A549 (cell line): ENCODE data around the gene RXFP2. TPM values are rescaled to one million over a fixed set of nuclear protein-coding genes. Genes with fewer than 3 reads are reported as not detected.

ENCODE experiments used
- ATAC-seq, 2 experiments: fragments of 200-7000 bp in 1 of 2; fragments of >200 bp in 1 of 2; cut with Nextera tagmentation in 1 of 2; cut with Tn5 transposase in 1 of 2; 3 replicates each; pipeline versions ENCODE4 v1.8.0 to v1.9.1; 2018 to 2020; ENCODE audit warnings: mild to moderate bottlenecking in 1 of 2, moderate library complexity in 1 of 2
- CTCF ChIA-PET: fragments of 300-600 bp; sonication (Branson Sonifier 250); formaldehyde crosslinking; extraction: SDS; loops from one replicate; lab custom pipeline; 2021; ENCODE audit warnings: antibody characterized with exemption, inconsistent platforms; lab: Yijun Ruan, JAX
- POLR2A ChIA-PET: fragments of 350-600 bp; formaldehyde crosslinking; extraction: SDS; loops from one replicate; lab custom pipeline; 2021; ENCODE audit warnings: antibody characterized with exemption, inconsistent platforms; lab: Yijun Ruan, JAX
- DNase-seq, 2 experiments: peaks; one replicate each; pipeline versions ENCODE4 v3.0.0 to v3.0.0-alpha.2; 2011 to 2016; ENCODE audit warnings: low read depth in 1 of 2, low spot score in 1 of 2
- FAIRE-seq: peaks from 2 replicates; lab custom pipeline; 2011; peaks lifted over from hg19 to GRCh38; lab: Jason Lieb, UNC
- H3K27ac ChIP-seq, 2 experiments: fragments of >200 bp; sonication (Bioruptor Twin); formaldehyde crosslinking; 3 replicates each; pipeline ENCODE4 v1.5.1; 2016 to 2017
- H3K4me1 ChIP-seq: fragments of >200 bp; sonication (Bioruptor Twin); formaldehyde crosslinking; 3 replicates; pipeline ENCODE4 v1.6.1; 2016
- H3K4me2 ChIP-seq: fragments of >200 bp; sonication (Bioruptor Twin); formaldehyde crosslinking; 3 replicates; pipeline ENCODE4 v1.6.1; 2016
- H3K4me3 ChIP-seq: fragments of >200 bp; sonication (Bioruptor Twin); formaldehyde crosslinking; 3 replicates; pipeline ENCODE4 v1.5.1; 2016
- H3K9me3 ChIP-seq: fragments of >200 bp; sonication (Bioruptor Twin); formaldehyde crosslinking; 3 replicates; pipeline ENCODE4 v1.6.1; 2016
- CBX2 ChIP-seq: fragments of 200-600 bp; sonication (generic); IDR thresholded peaks from 2 replicates; pipeline ENCODE4 v1.6.1; 2016; ENCODE audit warnings: low read depth, mild to moderate bottlenecking, borderline replicate concordance
- CEBPB ChIP-seq, 2 experiments: fragments of >200 bp in 1 of 2; sonication (Bioruptor Twin) in 1 of 2; formaldehyde crosslinking in 1 of 2; IDR thresholded peaks; 2 replicates each; pipeline ENCODE4 v1.6.1; 2012 to 2016
- EHF ChIP-seq: fragments of 250-450 bp; sonication (Bioruptor Pico); IDR thresholded peaks from 2 replicates; pipeline ENCODE4 v1.5.0; 2020; ENCODE audit warnings: mild to moderate bottlenecking
- EP300 ChIP-seq, 2 experiments: fragments of >200 bp; sonication (Bioruptor Twin); formaldehyde crosslinking; IDR thresholded peaks; 2 replicates in 1 of 2; 3 replicates in 1 of 2; pipeline ENCODE4 v1.6.1; 2016 to 2017
- ESRRA ChIP-seq: fragments of 150-350 bp; IDR thresholded peaks from 2 replicates; pipeline ENCODE4 v1.6.1; 2014; ENCODE audit warnings: mild to moderate bottlenecking, low read length, borderline replicate concordance
- FOSB ChIP-seq: fragments of 250-450 bp; sonication (Bioruptor Pico); IDR thresholded peaks from 2 replicates; pipeline ENCODE4 v1.5.0; 2020; ENCODE audit warnings: mild to moderate bottlenecking, moderate library complexity
- GATA3 ChIP-seq: IDR thresholded peaks from 2 replicates; pipeline ENCODE4 v1.6.1; 2012; ENCODE audit warnings: borderline replicate concordance
- HOXA7 ChIP-seq: fragments of 250-450 bp; sonication (Bioruptor Pico); IDR thresholded peaks from 2 replicates; pipeline ENCODE4 v1.5.0; 2020; ENCODE audit warnings: mild to moderate bottlenecking, moderate library complexity
- HOXB13 ChIP-seq: fragments of 250-450 bp; sonication (Bioruptor Pico); IDR thresholded peaks from 2 replicates; pipeline ENCODE4 v1.5.0; 2020; ENCODE audit warnings: low read depth, mild to moderate bottlenecking, moderate library complexity
- KDM5A ChIP-seq: fragments of 200-600 bp; sonication (generic); IDR thresholded peaks from 2 replicates; pipeline ENCODE4 v1.6.1; 2016; ENCODE audit warnings: antibody characterized with exemption, mild to moderate bottlenecking
- MYC ChIP-seq: IDR thresholded peaks from 2 replicates; pipeline ENCODE4 v1.6.1; 2012; ENCODE audit warnings: mild to moderate bottlenecking, inconsistent platforms, low read length, improper control_type of control experiment, borderline replicate concordance
- NFE2L2 ChIP-seq: fragments of 150-350 bp; conservative IDR thresholded peaks from 2 replicates; pipeline ENCODE4 v1.6.1; 2014; ENCODE audit warnings: low read length
- POLR2AphosphoS2 ChIP-seq: conservative IDR thresholded peaks from 2 replicates; pipeline ENCODE4 v1.6.1; 2012; ENCODE audit warnings: low read length, improper control_type of control experiment, inconsistent platforms
- RCOR1 ChIP-seq: fragments of 150-350 bp; IDR thresholded peaks from 2 replicates; pipeline ENCODE4 v1.6.1; 2014; ENCODE audit warnings: antibody characterized with exemption, low read length, low read depth
- RNF2 ChIP-seq: fragments of 200-600 bp; sonication (generic); IDR thresholded peaks from 2 replicates; pipeline ENCODE4 v1.6.1; 2016; ENCODE audit warnings: low read depth, mild to moderate bottlenecking, antibody characterized with exemption, moderate library complexity, borderline replicate concordance
- SMC3 ChIP-seq: fragments of >200 bp; sonication (Bioruptor Twin); formaldehyde crosslinking; IDR thresholded peaks from 3 replicates; pipeline ENCODE4 v1.6.1; 2018; ENCODE audit warnings: inconsistent platforms
- SREBF2 ChIP-seq: fragments of 450-650 bp; IDR thresholded peaks from 2 replicates; pipeline ENCODE4 v1.6.1; 2014; ENCODE audit warnings: mild to moderate bottlenecking, moderate library complexity
- TP53 ChIP-seq: fragments of 250-450 bp; sonication (Bioruptor Pico); IDR thresholded peaks from 2 replicates; pipeline ENCODE4 v1.5.0; 2021; ENCODE audit warnings: mild to moderate bottlenecking, moderate library complexity
- ZFP36 ChIP-seq: fragments of 450-650 bp; IDR thresholded peaks from 2 replicates; pipeline ENCODE4 v1.6.1; 2014; ENCODE audit warnings: borderline replicate concordance; ENCODE audit not compliant: partially characterized antibody
- ZSCAN20 ChIP-seq: fragments of 250-450 bp; sonication (Bioruptor Pico); IDR thresholded peaks from 2 replicates; pipeline ENCODE4 v1.8.0; 2022; ENCODE audit warnings: mild to moderate bottlenecking, moderate library complexity
- WGBS: methylation state at CpG from one replicate; pipeline ENCODE4 v1.1.6; 2017; ENCODE audit errors: missing lambda C conversion rate; 5-methylcytosine and 5-hydroxymethylcytosine counted together
- polyA plus RNA-seq, 4 experiments: library from polyadenylated mRNA; depleted of rRNA in 3 of 4; stranded (reverse); fragments of >200 nt; fragmentation: RNase III in 1 of 4; extraction: RNeasy Plus Mini Kit Qiagen cat#74134 plus additional on column Dnase treatment in 1 of 4; gene quantifications; 2 replicates in 3 of 4; 3 replicates in 1 of 4; pipeline ENCODE4 v1.2.3, GENCODE V29; 2011 to 2017
- TF ChIP-seq, protein P1 (sequence below): fragments of 150-350 bp; IDR thresholded peaks from 2 replicates; pipeline ENCODE4 v1.6.1; 2014; ENCODE audit warnings: low read depth, mild to moderate bottlenecking, low read length
- TF ChIP-seq, protein P2 (sequence below): fragments of 250-450 bp; sonication (Bioruptor Pico); IDR thresholded peaks from 2 replicates; pipeline ENCODE4 v1.5.0; 2020; ENCODE audit warnings: low read depth, mild to moderate bottlenecking, moderate library complexity
- TF ChIP-seq, protein P3 (sequence below): fragments of >200 bp; sonication (Bioruptor Twin); formaldehyde crosslinking; IDR thresholded peaks from 2 replicates; pipeline ENCODE4 v1.6.1; 2016
- TF ChIP-seq, protein P4 (sequence below): fragments of 450-650 bp; IDR thresholded peaks from 2 replicates; pipeline ENCODE4 v1.6.1; 2014; ENCODE audit warnings: antibody characterized with exemption
- TF ChIP-seq, protein P5 (sequence below): fragments of >200 bp; sonication (Bioruptor Twin); formaldehyde crosslinking; IDR thresholded peaks from 3 replicates; pipeline ENCODE4 v1.6.1; 2016
- TF ChIP-seq, protein P6 (sequence below): IDR thresholded peaks from 2 replicates; pipeline ENCODE4 v1.6.1; 2012

Gene RXFP2
- polyA plus RNA-seq, 2 of the 4 experiments (the other 2 are of a cell fraction) = not detected

- Histone ChIP-seq H3K4me1 (no peaks in the 10 kb centered on the region), H3K4me3 (no peak overlapping the region), H3K4me2 (no peak overlapping the region), H3K27ac (no peak overlapping the region), H3K9me3 (no peaks in the 10 kb centered on the region)
- TF ChIP-seq ZSCAN20 (CRISPR knock-in tag) = no peak
- TF ChIP-seq SREBF2 = no peak
- TF ChIP-seq, protein P1, sequence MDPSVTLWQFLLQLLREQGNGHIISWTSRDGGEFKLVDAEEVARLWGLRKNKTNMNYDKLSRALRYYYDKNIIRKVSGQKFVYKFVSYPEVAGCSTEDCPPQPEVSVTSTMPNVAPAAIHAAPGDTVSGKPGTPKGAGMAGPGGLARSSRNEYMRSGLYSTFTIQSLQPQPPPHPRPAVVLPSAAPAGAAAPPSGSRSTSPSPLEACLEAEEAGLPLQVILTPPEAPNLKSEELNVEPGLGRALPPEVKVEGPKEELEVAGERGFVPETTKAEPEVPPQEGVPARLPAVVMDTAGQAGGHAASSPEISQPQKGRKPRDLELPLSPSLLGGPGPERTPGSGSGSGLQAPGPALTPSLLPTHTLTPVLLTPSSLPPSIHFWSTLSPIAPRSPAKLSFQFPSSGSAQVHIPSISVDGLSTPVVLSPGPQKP = no peak
- TF ChIP-seq, protein P2, sequence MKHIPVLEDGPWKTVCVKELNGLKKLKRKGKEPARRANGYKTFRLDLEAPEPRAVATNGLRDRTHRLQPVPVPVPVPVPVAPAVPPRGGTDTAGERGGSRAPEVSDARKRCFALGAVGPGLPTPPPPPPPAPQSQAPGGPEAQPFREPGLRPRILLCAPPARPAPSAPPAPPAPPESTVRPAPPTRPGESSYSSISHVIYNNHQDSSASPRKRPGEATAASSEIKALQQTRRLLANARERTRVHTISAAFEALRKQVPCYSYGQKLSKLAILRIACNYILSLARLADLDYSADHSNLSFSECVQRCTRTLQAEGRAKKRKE (CRISPR knock-in tag) = no peak
- TF ChIP-seq CEBPB (IDR thresholded peaks at IDR 0.05) = no peak
- TF ChIP-seq MYC = no peak
- no peak for TF ChIP-seq NFE2L2
- no peak for TF ChIP-seq EHF (CRISPR knock-in tag)
- no peak for TF ChIP-seq TP53 (CRISPR knock-in tag)
- TF ChIP-seq ZFP36 = no peak
- no peak for TF ChIP-seq CBX2
- TF ChIP-seq, protein P3, sequence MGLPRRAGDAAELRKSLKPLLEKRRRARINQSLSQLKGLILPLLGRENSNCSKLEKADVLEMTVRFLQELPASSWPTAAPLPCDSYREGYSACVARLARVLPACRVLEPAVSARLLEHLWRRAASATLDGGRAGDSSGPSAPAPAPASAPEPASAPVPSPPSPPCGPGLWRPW = no peak
- TF ChIP-seq RNF2 = no peak
- TF ChIP-seq HOXA7 (CRISPR knock-in tag) = no peak
- TF ChIP-seq POLR2AphosphoS2 = no peak
- TF ChIP-seq ESRRA = no peak
- TF ChIP-seq GATA3 = no peak
- DNase-seq (no peak), FAIRE-seq (no peak), ATAC-seq (no peak)
- WGBS = 0% methylated on average over 1 of the region's 1 CpG
- POLR2A ChIA-PET = no interaction called here
- CTCF ChIA-PET = no interaction called here
These were observed 29.0 kb downstream of the RXFP2 start for GRCh38 chr13:31768351-31768750.

GRCh38 chr13:31769575-31769974, 30.2 kb downstream of the RXFP2 start:
- TF ChIP-seq HOXB13 = no peak
- no peak for TF ChIP-seq FOSB (CRISPR knock-in tag)
- TF ChIP-seq, protein P4, sequence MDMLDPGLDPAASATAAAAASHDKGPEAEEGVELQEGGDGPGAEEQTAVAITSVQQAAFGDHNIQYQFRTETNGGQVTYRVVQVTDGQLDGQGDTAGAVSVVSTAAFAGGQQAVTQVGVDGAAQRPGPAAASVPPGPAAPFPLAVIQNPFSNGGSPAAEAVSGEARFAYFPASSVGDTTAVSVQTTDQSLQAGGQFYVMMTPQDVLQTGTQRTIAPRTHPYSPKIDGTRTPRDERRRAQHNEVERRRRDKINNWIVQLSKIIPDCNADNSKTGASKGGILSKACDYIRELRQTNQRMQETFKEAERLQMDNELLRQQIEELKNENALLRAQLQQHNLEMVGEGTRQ = no peak
- TF ChIP-seq SMC3 = no peak
- TF ChIP-seq SREBF2 = no peak
- no peak for TF ChIP-seq CEBPB (IDR thresholded peaks at IDR 0.05)
- TF ChIP-seq KDM5A = no peak
- no peak for TF ChIP-seq RCOR1
- TF ChIP-seq EP300 (IDR thresholded peaks at IDR 0.05) = no peak
- TF ChIP-seq, protein P5, sequence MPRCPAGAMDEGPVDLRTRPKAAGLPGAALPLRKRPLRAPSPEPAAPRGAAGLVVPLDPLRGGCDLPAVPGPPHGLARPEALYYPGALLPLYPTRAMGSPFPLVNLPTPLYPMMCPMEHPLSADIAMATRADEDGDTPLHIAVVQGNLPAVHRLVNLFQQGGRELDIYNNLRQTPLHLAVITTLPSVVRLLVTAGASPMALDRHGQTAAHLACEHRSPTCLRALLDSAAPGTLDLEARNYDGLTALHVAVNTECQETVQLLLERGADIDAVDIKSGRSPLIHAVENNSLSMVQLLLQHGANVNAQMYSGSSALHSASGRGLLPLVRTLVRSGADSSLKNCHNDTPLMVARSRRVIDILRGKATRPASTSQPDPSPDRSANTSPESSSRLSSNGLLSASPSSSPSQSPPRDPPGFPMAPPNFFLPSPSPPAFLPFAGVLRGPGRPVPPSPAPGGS = no peak
- TF ChIP-seq RNF2 = no peak
- no peak for TF ChIP-seq HOXA7 (CRISPR knock-in tag)
- TF ChIP-seq, protein P6, sequence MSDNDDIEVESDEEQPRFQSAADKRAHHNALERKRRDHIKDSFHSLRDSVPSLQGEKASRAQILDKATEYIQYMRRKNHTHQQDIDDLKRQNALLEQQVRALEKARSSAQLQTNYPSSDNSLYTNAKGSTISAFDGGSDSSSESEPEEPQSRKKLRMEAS = no peak

More at GRCh38 chr13:31769575-31769974, 30.2 kb downstream of the RXFP2 start:
- FAIRE-seq = no peak
- no peak for DNase-seq
- CTCF ChIA-PET = interaction anchor here (1.4 kb wide), 1 partner anchor 11 kb away, joined by 3 read pairs; no protein-coding TSS in a partner anchor
- H3K4me2 ChIP-seq = no peak overlapping the region
- H3K4me1 ChIP-seq = no peaks in the 10 kb centered on the region
- no peak overlapping the region for H3K27ac ChIP-seq
- 20% methylated on average over 4 of the region's 4 CpGs for WGBS
- no peak overlapping the region for H3K4me3 ChIP-seq
- POLR2A ChIA-PET = no interaction called here
- no peak for ATAC-seq
- H3K9me3 ChIP-seq = no peaks in the 10 kb centered on the region
